GM15510 (cell line): ENCODE data around the gene KLHDC7A.

ENCODE experiments used
- POLR2A ChIP-seq: IDR thresholded peaks from 3 replicates; pipeline ENCODE4 v1.6.1; 2011; ENCODE audit warnings: borderline replicate concordance; ENCODE audit not compliant: insufficient read length; ENCODE audit errors: extremely low read depth

Gene KLHDC7A

DNA sequence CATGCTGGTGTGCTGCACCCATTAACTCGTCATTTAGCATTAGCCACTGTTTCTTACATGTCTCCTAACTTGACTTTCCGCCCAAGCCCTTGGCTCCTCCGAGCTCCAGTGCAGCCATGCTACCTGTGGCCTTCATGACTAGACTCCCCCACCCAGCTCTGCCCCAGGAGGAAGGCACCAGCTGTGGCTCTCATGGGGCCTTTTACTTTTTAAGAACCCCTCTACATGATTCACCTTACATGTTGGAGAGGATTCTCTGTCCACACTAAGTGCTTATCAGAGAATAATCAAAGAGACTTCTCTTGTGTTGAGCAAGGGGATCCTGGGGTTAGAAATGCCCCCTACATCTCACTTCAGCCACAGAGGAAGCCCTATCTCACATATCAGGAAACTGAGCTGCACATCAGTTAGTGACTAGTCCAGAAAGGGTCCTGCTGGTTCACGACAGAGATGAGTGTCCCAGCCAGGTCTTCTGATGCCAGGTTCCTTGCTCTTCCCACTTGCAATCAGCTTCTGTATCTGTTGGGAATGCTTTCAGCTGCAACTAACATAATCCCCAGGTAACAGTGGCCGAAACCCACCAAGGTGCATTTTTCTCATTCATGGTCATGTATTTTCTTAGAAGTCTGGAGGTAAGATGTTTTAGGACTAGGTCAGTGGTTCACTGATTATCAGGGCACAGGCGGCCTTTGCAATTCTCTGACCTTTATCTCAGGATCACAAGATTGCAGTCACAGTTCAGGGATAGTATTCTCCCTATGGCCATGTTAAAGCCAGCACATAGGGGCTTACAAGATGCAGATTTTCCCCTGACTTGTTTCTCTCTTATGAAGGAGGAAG is 45.9 kb downstream of the KLHDC7A start:
- TF ChIP-seq POLR2A, result no peak

GRCh38 chr1:18527514-18527913 is 46.8 kb downstream of the KLHDC7A start:
- TF ChIP-seq POLR2A, result no peak

DNA sequence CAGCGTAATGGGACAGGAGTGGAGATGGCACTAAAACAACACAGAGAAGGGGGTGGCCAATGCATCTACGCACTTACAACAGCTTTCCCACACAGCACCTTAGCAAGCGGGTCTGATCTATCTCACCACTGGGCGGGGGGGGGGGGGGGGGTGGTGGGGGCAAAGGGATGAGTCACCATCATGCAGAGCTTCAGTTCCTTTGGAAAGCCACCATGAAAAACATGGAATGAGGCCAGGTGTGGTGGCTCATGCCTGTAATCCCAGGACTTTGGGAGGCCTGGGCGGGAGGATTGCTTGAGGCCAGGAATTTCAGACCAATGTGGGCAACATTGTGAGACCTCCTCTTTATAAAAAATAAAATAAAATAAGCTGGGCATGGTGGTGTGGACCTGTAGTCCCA is 47.2 kb downstream of the KLHDC7A start:
- TF ChIP-seq POLR2A, result no peak

- TF ChIP-seq POLR2A, result no peak
Observed at GRCh38 chr1:18528616-18529015, 47.9 kb downstream of the KLHDC7A start.

DNA sequence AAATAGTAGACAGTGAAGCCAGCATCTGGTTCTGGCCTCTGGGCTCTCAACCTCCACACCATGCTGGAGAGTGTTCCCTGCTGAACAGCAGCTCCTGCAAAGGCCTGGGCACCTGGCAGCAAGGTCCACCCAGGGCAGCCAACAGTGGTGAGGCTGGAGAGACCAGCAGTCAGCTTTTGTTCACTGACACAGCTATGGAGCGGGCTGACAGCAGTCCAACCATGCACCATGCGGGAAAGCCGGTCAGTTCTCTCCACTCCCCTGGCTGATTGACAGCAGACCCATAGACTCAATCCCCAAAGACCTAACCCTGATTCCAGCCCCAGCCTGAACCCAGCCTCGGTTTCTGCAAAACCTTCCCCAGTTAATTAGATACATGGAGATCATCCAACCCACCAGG is 49.0 kb downstream of the KLHDC7A start:
- no peak for TF ChIP-seq POLR2A

DNA sequence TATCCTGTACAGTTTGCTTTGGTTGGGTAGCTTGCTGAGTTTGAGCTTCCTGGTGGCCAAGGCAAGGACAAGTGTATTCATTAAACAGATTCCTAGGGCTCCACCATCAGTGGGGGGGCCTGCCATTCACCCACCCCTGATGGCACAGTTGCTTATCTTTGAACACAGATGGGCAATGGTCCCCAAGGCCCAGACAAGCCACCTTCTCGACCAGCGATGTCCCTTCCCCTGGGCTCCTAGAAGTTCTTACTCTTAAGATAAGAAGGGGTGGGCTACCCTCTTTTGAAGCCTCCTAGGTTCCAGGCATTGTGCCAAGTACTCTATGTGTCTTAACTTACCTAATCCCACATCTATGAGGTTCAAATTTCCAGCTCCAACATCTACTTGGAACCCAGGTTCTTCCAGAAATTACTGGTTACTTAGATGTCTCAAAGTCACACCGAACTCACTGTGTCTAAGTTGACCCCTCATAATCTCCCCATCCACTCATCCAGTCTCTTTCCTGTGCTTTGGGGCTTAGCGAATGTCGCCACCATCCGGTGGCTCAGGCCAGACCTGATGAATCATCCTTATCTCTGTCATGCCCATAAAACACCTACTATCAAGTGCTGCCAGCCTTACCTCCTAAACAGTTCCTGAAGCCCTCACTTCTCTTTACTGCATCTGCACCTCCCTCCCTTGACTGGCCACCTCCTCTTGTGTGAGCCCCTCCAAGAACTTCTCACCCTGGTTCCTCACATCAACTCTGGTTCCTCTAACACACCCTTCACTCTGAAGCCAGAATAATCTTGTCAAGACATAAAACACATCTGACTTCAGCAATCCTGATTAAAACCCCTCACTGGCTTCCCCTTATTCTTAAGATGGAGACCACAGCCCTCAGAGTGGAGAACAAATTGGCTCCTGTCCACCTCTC is 50.1 kb downstream of the KLHDC7A start:
- TF ChIP-seq POLR2A, result no peak

- TF ChIP-seq POLR2A, result no peak
Observed at GRCh38 chr1:18531503-18531845, 50.7 kb downstream of the KLHDC7A start.

GRCh38 chr1:18532390-18533170 is 51.9 kb downstream of the KLHDC7A start:
- TF ChIP-seq POLR2A, result no peak

DNA sequence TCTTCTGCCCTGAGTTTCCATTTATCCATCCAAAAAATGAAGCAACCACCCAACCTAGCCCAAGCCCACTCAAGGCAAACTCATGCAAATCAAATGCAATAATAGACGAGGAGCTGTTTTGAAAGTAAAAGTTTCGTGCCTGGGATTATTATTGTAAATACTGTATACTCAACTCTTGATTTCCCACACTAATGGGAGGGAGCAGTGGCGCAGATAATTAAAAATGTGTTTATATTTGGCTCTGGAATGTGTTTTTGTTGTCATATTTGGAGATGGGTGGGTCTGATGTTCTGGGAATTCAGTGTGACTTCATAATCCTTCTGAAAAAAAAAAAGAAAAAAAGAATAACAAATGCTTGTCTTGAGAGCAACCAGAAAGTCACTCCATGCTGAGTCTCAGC is 52.5 kb downstream of the KLHDC7A start:
- TF ChIP-seq POLR2A, result no peak

DNA sequence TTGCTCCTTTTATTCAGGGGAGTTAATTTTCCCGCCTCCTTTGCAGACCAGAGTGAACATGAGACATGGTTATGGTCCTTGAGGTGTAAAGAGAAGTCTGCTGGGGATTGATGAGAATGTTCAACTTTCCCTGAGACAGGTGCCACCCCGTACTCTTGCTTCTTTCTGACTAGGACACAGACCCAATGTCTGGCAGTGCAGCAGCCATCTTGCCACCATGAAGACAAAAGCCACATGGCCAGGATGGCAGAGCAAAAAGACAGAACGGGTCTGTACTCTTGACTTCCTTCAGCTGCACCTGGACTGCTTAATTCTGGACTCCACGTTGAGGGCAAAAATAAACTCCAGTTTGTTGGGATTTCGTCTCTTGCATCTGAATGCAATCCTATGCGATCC is 54.1 kb downstream of the KLHDC7A start:
- no peak for TF ChIP-seq POLR2A
